ENCODE measurements around the gene ASB18. TPM values are rescaled to one million over a fixed set of nuclear protein-coding genes. Genes with fewer than 3 reads are reported as not detected.
A peak's percentile ranks its signal among the peaks of the same experiment; 100 is the strongest.

The ASB18 gene
- total and polyA plus RNA-seq, 2 of the 8 experiments (the other 6 are each of a cell fraction or from before 2014, with no cell fraction given), result not detected

DNA sequence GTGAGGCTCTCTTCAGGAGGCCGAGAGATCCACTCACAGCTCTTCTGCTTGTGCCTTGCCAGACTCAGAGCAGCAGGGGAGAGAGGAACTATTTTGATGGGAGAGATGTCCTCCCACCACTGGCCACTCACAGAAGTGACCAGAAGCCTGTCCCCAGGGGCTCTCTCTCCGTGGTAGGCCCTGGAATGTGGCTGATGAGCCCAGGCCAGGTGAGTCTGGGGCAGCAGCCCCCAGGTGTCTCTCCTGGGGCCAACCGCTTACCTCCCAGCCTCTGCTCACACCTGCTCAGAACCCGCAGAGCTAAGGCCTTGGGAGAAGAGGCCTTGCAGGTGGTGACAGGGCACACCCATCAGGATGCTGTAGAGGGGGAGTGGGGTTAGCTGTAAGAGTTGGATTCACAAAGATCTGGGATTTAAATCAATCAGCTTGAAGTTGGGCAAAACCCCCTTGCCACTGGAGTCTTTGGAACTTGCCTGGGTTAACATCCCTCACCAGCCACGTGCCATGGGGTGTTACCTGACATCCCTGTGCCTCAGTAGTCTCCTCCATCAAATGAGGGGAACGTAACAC is 29.1 kb upstream of the ASB18 start:
- 85% methylated on average over 6 of the region's 6 CpGs; no CpG with 5 or more reads in 1 of the 2 experiments for WGBS, 2 experiments (ENCODE audit: extremely low coverage in 1 of 2, insufficient coverage in 1 of 2, insufficient read length in 1 of 2, insufficient replicate concordance in 2 of 2, low coverage in 1 of 2, low lambda C conversion rate in 2 of 2, missing lambda C conversion rate in 1 of 2)
- H3K23me2 ChIP-seq (ENCODE audit: low read depth, low read length), result no peaks in the 10 kb centered on the region
- ChIA-PET POLR2A (ENCODE audit: partially characterized antibody) (no interaction called here), CTCF (ENCODE audit: partially characterized antibody) (interaction anchor here (1.9 kb wide), 1 partner anchor 17 kb away, joined by 8 read pairs; no protein-coding TSS in a partner anchor)
- no peak overlapping the region for H4K91ac ChIP-seq (replicated peaks; ENCODE audit: insufficient read length, low read length)
- H3K79me2 ChIP-seq (ENCODE audit: control insufficient read depth in 1 of 2, insufficient read depth in 2 of 2, low read length in 2 of 2), result no peaks in the 10 kb centered on the region
- no peaks in the 10 kb centered on the region for H3K36me3 ChIP-seq (ENCODE audit: control insufficient read depth in 2 of 4, insufficient read depth in 4 of 4, low read length in 3 of 4)
- H2BK12ac ChIP-seq (ENCODE audit: low read depth, low read length), result no peak overlapping the region
- no peak overlapping the region for H2BK5ac ChIP-seq (ENCODE audit: low read depth, low read length)
- H3K9ac ChIP-seq (replicated peaks in 1 of 4; ENCODE audit: extremely low read depth in 1 of 4, low read depth in 3 of 4, low read length in 3 of 4), result no peak overlapping the region
- H3K18ac ChIP-seq (ENCODE audit: extremely low read depth, low read length), result no peak overlapping the region
- no peak overlapping the region for H3K4ac ChIP-seq (replicated peaks; ENCODE audit: insufficient read length, low read depth, low read length)
- H3K4me2 ChIP-seq (ENCODE audit: insufficient read depth in 1 of 2, low read depth in 2 of 2, low read length in 2 of 2), result no peak overlapping the region
- no peaks in the 10 kb centered on the region for H3K4me1 ChIP-seq (replicated peaks in 1 of 4; ENCODE audit: control insufficient read depth in 3 of 4, insufficient read depth in 4 of 4, low read length in 3 of 4)
- no peak overlapping the region for H2BK15ac ChIP-seq (ENCODE audit: low read length)
- H2AK5ac ChIP-seq (ENCODE audit: low read depth, low read length), result no peak overlapping the region
- no peaks in the 10 kb centered on the region for H3K79me1 ChIP-seq (ENCODE audit: low read depth, low read length)
- H3K23ac ChIP-seq (ENCODE audit: insufficient read length), result no peak overlapping the region
- H3K56ac ChIP-seq (replicated peaks; ENCODE audit: insufficient read length, low read depth, low read length), result no peak overlapping the region
- no peak overlapping the region for H3K4me3 ChIP-seq (ENCODE audit: extremely low read depth in 1 of 4, insufficient read depth in 2 of 4, low read depth in 3 of 4, low read length in 4 of 4)
- no peak overlapping the region for H3K14ac ChIP-seq (ENCODE audit: insufficient read length)
- no peak overlapping the region for H3K27ac ChIP-seq (ENCODE audit: low read depth, low read length)
- no peaks in the 10 kb centered on the region for H3K27me3 ChIP-seq (replicated peaks in 1 of 4; ENCODE audit: control insufficient read depth in 3 of 4, extremely low read depth in 1 of 4, insufficient read depth in 3 of 4, low read length in 3 of 4)
- no peak overlapping the region for H4K8ac ChIP-seq (ENCODE audit: extremely low read depth, insufficient read depth, low read length)
- no peaks in the 10 kb centered on the region for H4K20me1 ChIP-seq (replicated peaks in 1 of 2; ENCODE audit: control insufficient read depth in 1 of 2, insufficient read depth in 2 of 2, low read length in 2 of 2)
- no peak for FAIRE-seq
- H4K5ac ChIP-seq (ENCODE audit: insufficient read length, low read depth, low read length), result no peak overlapping the region
- H3K9me3 ChIP-seq (ENCODE audit: insufficient read depth in 2 of 2, low read depth in 1 of 2, low read length in 1 of 2), result no peaks in the 10 kb centered on the region
- H2BK20ac ChIP-seq (ENCODE audit: low read length), result 0 out of 2 replicates have a peak overlapping the region, but pooled peaks have one; percentile 21
- peak in 1 of 2 experiments; percentile 26 for DNase-seq (ENCODE audit: low read depth in 1 of 2, low spot score in 2 of 2)
- H2BK120ac ChIP-seq (replicated peaks; ENCODE audit: low read depth, low read length), result no peak overlapping the region
- H2AFZ ChIP-seq (ENCODE audit: low read length), result no peak overlapping the region
- no peak for TF ChIP-seq TBP (IDR thresholded peaks at IDR 0.05; ENCODE audit: low read depth, low read length)
- TF ChIP-seq TCF12 (IDR thresholded peaks at IDR 0.05; ENCODE audit: low read depth, low read length), result no peak
- no peak for TF ChIP-seq SIRT6 (IDR thresholded peaks at IDR 0.05; ENCODE audit: low read length)
- no peak for TF ChIP-seq SIX5 (IDR thresholded peaks at IDR 0.05; ENCODE audit: low read depth, low read length)
- no peak for TF ChIP-seq EZH2 (IDR thresholded peaks at IDR 0.05; ENCODE audit: low read depth, low read length, severe bottlenecking)
- TF ChIP-seq SP4 (IDR thresholded peaks at IDR 0.05; ENCODE audit: low read length), result no peak
- TF ChIP-seq, protein P1, sequence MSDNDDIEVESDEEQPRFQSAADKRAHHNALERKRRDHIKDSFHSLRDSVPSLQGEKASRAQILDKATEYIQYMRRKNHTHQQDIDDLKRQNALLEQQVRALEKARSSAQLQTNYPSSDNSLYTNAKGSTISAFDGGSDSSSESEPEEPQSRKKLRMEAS (IDR thresholded peaks at IDR 0.05), result no peak
- no peak for TF ChIP-seq POLR2AphosphoS5 (IDR thresholded peaks at IDR 0.05; ENCODE audit: low read depth, low read length)
- TF ChIP-seq BACH1 (IDR thresholded peaks at IDR 0.05; ENCODE audit: low read length), result no peak
- TF ChIP-seq JUN (IDR thresholded peaks at IDR 0.05; ENCODE audit: low read depth, low read length), result no peak
- no peak for TF ChIP-seq MAFK (IDR thresholded peaks at IDR 0.05; ENCODE audit: low read depth, low read length)
- no peak for TF ChIP-seq JUND (IDR thresholded peaks at IDR 0.05; ENCODE audit: low read length)
- no peak for TF ChIP-seq RNF2 (IDR thresholded peaks at IDR 0.05; ENCODE audit: borderline replicate concordance, low read depth, low read length, missing control alignments, poor library complexity, severe bottlenecking)
- TF ChIP-seq ZNF274 (IDR thresholded peaks at IDR 0.05; ENCODE audit: borderline replicate concordance, extremely low read depth, low read length), result no peak
- TF ChIP-seq CBX5 (IDR thresholded peaks at IDR 0.05; ENCODE audit: low read depth, low read length), result no peak

Measured in H1 (cell line).